IPS-NIHi7 (cell line): ENCODE measurements around the gene GABRR2.
A peak's percentile ranks its signal among the peaks of the same experiment; 100 is the strongest.

Experiments used
- DNase-seq: peaks from one replicate; pipeline ENCODE4 v3.0.0; 2012; ENCODE audit warnings: mixed read lengths; ENCODE audit errors: extremely low spot score

GABRR2 gene

DNA sequence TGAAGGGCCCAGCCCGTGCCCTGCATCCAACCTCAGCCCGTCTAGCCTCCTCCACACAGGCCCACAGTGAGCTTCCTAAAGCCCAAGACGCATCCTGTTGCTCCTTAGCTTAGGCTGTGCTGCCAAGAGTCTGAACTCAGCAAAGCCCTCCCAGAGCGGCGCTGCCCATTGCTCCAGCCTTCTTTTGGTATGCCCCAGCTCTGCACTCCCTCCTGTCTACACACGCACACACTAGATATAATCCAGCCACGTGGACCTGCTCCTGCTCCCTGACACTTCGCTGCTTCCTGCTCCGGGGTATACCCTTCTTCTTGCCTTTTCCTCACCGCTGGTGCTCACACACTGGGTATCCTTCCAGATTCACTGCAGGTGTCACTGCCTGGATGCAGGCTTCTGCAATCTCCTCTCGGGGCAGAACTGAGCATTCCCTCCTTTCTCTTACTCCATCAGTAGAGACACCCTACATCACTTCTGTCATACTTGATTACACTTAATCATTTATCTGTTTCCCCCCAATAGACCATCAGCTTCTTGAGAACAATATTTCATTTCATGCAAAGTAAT lies 23.8 kb downstream of the GABRR2 start:
- DNase-seq: no peak

DNA sequence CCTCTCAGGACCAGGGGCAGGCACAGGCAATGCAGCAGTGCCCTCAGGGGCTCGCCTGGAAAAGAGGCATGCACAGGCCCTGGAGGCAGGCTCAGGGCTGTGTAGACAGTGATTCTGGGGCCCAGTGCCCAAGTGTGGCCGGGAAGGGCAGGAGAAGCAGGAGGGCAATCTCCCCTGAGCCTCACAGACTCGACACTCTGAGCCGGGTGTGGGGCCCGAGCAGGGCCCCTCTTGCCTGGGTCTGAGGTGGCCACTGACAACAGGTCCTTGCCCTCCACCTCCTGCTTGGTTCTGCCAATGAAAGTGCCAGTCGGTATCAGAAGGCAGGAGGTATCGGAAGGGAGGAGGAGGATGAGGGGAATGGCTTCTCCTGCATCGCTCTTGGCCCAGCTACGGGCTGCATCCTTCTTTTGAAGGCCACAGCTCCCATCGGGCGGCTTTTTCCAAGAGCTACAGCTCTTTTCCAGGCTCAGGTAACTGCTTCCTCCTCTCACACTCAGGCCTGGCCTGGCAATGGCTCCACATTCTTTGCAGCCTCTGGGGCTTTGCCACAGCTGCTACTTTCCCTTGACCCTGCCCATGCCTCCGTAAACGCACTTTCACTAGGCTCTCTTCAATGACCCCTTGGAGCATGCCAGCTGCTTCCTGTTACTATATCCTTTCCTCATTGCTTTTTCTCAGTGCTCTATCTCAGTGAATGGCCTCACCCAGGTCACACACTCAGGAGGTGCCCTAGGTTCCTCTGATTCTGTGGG lies 24.5 kb downstream of the GABRR2 start:
- DNase-seq: no peak

DNA sequence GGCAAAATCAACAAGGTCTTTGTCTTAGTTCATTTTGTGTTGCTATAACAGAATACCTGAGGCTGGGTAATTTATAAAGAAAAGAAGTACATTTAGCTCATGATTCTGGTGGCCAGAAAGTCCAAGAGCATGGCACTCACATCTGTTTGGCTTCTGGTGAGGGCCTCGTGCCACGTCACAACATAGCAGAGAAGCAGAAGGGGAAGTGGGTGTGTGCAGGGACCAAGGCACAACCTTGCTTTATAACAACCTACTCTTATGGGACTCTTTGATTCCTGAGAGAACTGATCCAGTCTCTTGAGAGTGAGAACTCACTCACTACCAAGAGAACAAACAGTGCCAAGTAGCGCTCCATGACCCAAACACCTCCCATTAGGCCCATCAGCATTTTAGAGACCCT lies 25.4 kb downstream of the GABRR2 start:
- DNase-seq: no peak

DNA sequence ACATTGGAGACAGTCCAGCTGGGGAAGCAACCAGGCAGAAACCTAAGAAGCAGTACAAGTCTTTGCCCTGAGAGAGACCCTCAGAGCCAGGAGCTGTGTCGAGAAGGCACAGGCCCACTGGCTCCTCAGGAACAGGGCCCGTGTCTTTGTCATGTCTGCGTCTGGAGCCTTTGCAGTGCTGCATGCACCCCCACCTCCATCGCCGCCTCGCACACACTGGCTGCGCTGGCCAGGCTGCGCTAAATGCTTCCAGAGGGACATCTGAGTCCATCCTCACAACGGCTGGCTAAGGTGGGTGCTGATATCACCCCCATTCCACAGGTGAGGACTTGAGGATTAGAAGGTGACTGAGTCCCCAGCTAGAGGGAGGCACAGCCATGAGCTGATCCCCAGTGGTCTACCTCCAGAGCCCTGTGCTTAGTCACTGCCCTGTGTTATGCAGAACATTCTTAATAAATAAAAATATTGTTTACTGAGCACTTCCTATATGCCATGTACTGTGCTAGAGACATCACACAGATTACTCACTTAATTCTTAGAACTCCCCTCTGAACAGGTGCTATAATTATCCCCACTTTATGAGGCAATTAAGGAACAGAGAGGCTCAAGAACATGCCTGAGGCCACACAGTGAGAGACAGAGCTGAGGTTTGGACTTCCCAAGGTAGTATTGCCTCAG lies 27.6 kb downstream of the GABRR2 start:
- DNase-seq: no peak

DNA sequence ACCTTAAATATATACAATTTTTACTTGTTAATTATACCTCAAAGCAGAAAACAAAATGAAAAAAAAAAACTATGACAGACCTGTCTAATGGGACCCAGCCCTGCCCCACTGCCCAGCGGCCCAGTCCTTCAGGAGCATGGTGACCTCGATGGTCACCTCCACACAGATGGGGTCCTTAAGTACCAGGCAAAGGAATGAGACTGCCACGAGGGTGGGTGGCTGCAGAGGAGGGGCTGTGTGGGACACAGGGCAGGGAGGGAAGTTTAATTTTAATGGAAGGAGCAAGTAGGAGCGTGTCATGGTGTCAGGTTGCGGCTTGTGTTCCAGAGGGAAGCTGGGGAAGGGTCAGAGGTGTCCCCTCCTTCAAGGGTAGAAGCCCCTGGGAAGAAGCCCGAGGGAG lies 28.6 kb downstream of the GABRR2 start:
- no peak for DNase-seq

DNA sequence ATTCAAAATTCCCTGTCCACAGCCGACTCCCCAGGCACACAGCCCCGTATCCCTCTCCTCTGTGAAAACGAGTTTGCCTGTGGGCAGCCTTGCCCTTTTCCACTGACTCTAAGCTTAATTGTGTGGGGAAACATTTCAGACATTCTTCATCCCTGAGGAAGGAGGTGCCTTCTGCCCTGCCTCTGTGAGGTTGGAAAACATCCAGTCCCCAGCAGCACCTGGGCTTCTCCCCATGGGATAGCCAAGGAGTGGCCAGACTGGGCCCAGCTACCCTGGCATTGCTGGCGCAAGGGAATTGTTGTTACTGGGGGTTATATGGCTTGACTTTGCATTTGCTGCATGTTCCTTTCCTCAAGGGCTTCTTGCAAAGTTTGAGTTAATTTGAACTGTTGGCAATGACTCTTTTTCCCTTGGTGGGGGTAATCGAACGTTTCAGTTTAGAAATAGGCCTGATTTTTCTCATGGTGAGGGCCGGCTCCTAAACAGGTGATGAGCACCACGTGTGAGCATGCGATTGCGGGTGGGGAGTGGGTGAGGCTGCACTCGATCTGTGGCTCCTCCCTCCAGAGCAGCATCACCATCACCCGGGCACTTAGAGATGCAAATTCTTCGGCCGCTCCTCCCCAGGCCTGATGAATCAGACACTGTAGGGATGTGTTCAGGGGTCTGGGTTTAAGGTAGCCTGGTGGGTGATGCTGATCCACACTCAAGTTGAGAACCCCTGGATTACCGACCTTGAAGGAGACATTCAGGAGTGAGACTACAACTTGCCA lies 29.9 kb downstream of the GABRR2 start:
- no peak for DNase-seq

DNA sequence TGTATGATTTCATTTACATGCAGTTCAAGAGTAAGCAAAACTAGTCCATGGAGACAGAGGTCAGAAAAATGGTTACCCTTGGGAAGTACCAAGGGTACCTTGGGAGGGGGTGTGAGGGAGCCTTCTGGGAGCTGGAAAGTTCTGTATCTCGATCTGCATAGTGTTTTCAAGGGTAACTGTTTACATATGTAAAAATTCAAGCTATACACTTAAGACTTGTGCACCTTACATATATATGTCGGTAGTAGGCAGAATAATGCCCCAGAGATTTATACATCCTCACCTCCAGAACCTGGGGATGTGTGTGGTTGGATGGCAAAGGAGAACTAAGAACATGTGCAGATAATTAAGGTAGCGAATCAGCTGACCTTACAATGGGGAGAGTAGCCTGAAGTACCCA lies 31.0 kb downstream of the GABRR2 start:
- DNase-seq: no peak

DNA sequence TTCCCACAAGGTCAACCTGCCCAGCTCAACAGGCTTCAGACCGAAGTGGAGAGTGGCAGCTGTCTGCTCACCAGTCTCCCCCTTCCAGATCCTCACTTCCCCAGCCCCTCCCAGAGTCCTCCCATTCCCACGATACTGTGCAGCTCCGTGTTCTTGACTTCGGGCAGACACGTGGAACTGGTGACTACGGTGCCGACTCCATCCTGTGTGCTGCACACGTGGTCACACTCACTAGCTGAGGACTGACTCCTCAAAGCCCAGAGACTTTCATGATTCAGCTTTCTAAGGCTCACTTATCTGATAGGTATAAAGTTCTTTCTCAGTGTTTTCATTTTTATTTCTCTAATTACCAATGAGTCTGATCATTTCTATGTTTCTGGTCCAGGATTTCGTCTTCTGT lies 32.4 kb downstream of the GABRR2 start:
- DNase-seq: no peak

DNA sequence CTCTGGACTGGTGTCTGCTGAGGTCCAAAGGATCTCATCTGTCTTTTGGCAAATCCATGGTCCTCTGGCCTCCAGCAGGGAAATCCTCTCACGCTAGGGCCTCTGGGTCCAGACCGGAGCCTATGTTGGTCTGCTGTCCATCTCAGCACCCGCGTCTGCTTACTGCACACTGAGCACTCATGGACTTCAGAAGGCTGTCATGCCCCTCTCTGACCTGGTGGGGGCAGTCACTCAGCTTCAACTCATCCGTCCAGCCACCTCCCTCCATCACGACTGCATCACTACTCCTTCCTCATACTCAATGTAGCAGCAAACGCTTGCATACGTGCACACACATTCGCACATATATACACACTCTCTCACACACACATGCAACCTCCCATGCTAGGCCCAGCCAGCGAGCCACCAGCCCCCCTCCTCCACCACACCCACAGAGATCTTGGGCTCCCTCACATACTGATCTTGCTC lies 33.3 kb downstream of the GABRR2 start:
- peak; percentile 96 for DNase-seq

DNA sequence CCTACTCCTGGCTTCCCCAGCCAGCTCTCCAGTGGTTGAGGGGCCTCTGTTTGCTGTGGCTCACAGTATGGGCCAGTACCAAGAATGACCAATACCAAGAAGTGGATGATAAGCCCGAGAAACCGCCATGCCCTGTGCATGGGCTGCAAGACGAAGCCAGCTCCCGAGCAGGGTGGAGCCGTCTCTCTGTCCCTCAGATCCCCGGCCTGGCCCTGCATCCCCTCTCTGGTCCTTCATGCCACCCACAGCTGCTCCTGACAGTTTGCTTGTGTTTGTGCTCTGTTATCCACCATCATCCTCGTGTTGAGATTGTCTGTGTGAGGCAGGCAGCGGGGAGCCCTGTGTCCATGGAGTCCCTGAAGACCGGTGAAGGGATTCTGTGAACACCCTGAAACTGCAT lies 36.1 kb downstream of the GABRR2 start:
- no peak for DNase-seq

DNA sequence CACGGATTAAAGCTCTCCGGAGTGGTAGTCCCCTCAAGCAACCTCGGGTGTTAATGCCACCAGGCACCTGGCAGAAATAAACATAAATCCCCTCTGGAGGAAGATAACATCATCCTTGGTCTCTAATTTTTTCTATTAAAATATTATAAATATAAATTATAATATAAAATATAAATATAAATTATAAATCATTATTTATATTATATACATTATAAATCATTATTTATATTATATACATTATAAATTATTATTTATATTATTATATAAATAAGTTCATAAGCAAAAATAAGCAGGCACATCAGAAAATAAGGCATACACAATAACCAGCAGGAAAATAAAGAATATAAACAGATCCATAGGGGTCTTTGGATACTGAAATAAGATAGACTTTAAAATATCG lies 39.2 kb downstream of the GABRR2 start:
- DNase-seq: no peak

DNA sequence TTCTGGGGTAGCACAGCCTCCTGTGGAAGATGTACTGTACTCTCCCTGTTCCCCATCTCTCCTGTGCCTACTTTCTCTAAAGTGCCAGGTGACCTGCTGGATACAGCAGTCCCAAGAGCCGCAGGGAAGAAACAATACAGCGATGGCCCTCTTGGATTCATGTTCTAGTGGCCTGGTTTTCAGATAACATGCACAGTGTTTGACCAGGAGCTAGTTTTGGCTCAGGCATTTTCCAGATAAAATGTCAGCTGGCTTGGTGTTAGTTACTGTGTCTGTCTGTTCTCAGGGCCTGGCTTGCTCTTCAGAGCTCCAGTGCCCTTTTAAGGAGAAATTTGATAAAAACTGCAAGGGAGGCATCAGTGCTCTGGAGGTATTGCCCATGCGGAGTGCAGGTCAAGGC lies 41.3 kb downstream of the GABRR2 start:
- no peak for DNase-seq

DNA sequence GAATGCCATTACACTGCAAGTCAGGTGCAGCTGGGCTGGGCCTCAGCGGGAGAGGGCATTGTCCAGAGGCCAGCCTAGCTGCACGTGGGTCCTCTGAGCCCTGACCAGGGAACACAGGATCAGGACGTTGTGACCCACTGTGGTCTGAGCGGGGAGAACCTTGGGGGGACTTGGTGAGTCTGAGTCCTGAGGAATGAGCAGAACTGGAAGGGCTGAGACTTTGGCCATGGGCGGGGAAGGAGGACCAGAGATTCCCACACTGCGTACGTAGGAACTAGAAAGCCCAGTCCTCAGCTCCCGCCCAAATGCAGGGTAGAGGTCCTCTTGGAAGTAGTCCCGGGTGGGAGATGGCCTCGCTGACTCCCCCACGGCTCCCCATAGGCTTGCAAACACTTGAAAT lies 42.5 kb downstream of the GABRR2 start:
- no peak for DNase-seq

DNA sequence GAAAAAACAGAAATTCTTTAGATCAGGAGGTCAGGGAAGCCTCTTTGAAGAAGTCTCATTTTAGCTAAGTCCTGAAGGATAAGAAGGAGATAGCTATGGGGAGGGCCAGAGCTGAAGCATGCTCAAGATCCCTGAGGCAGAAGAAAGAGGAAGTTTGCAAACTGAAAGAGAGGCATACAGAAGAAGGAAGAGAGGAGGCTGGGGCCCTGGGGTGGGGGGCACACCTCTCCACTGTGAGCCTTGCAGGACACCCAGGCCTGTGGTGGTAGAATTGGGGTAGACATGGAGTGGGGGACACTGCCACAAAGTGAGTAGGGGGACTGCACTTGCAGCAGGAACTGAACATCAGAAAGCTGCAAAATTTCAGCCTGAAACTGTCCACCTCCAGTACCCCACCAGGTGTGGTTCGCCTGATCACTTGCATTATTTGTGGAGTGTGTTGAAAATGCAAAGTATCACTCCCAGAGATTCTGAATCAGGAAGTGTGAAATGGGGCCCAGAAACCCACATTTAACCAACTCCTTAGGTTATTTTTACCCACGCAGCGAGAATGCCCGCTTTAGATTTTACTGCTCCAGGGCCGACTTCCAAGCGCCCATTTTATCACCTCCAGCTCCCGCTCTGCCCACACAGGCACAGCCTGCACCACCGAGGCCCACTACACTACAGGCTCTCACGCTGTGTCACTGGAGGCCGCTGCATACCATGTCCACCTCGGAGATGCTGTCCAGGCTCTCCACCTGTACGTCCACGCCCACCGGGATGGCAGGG lies 44.0 kb downstream of the GABRR2 start:
- DNase-seq: no peak

DNA sequence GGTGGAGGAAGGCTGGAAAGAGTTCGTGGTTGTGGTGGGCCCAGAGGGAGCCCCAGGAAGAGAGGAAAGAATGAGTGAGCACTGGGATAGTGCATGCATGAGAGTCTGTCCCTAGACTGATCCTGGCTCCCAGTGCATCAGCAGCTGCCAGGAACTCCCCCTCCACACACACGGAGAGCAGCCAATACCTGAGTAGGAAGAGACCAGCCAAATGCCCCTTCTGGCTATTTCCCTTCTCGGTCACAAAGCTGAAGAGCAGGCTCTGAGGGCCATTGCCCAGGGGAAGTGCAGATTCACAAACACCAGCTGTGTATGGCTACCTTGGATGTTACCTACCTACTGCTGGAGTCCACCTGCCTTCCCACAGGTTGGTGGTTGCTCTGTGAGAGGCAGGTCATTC lies 45.1 kb downstream of the GABRR2 start:
- DNase-seq: no peak

DNA sequence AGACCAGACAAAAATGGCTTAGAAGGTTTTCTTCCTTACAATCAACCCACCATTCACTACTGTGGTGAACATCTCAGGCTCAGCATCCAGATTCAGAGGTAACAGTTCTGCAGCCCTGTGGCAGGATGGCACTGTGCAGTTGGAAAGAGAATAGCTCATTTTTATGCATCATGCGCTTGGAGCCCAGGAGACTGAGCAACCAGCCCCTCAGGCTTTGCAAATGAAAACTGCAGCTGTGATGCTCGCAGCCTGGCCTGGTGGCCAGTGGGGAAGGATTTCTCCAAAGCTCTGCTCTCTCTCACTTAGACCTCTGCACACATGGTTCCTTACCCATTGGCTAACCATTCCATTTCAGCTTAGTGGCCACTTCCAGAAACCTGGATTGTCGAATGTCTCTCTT lies 45.8 kb downstream of the GABRR2 start:
- no peak for DNase-seq

DNA sequence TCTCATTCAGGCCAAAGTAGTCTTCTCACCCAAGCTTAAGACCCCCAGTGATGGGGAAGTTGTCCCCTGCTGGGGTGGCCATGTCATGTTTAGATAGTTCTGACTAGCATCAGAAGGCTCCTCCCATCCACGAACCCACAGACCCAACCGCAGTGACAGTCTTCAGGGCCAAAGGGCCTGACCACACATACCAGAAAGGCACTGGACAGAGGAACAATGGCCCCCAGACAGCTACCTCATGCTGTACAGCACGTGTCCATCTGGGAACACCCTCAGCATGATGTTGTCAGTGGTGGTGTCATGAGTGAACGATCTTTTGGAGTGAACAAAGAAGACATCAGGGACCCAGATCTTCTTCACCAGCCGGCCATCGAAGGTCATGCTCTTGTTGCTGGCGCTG lies 46.3 kb downstream of the GABRR2 start:
- DNase-seq: no peak

DNA sequence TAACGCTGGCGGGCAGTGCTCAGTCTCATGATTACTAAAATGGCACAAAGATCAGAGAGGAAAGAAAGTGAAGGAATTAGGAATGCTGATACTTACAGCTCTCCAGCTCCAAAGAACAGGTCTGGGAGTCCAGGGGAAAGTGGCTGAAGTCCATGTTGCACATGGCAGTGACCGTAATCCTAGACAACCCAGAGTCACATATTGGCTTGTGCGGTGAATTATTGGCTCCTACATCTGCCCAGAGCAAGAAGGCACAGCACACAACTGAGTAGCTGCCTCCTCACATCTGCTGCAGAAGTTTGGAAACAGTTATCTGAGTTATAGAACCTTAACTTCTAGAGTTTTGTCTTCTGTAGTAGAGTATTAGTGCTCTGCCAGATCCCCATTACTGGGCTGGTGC lies 47.2 kb downstream of the GABRR2 start:
- DNase-seq: no peak

DNA sequence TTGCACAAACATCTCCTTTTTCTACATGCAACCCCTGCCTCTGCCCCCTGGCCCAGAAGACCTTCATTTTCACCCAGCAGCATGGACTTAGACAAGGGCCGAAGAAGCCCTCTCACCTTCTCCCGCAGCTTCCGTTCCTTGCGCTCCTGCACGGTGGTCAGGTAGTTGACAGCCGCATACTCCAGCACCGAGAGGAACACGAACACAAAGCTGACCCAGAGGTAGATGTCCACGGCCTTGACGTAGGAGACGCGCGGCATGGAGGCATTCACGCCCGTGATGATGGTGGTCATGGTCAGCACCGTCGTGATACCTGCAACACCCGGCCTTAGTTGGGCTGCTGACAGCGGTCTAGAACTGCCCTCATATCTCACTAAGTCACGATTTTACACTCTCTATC lies 50.8 kb downstream of the GABRR2 start:
- DNase-seq: no peak

DNA sequence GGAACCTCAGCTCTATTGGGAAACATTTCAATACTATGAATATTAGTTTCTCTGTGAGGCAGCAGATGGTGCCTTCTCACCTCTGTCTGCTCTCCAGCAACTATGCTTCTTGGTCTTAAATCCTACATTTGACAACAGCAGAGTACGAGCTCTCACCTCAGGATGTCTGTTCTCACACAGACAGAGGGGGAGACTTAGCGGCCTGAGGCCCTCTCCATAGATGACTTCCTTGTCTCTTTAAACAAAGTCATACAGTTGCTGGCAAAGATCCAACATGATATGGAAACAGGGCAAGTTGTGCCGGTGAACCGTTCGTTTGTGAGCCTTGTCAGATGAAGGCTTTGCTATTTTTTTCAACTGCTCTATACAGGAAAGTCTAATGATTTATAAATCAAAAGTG lies 54.3 kb downstream of the GABRR2 start:
- DNase-seq: no peak

DNA sequence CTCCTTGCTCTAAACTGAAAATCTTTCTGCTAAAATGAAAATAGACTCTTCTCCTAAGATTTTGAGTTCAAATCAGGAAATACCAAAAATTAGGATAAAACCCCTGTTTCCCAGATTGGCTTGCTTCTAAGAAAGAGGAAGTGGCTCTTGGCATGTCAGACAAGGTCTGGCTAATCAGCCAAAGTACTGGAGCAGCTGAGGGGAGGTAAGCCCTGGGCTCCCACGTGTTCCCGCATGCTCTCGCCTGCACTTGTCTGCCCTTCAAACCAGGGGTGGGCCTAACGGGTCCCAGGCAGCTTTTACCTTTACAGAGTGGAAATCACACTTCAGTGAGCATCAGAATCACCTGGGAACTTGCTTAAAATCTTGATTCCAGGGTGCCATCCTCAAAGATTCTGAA lies 54.8 kb downstream of the GABRR2 start:
- no peak for DNase-seq

DNA sequence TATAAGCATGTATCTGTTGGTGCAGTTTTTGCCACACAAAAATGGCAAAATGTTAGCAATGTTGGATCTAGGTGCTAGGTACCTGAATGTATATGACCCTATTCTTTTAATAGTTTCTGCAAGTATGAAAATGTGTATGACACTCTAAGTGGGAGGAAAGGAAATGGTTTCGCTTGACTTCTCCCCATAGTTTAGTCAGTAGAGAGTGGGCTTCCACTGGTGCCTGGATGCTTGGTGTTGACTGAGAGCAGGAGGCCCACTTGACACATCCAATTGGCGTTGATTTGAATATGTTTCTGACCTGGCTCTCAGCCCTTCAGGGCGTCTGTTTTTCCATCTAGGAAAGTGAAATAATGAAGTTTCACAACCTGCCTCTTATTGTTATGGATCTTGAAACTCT lies 56.2 kb downstream of the GABRR2 start:
- no peak for DNase-seq
